Measurements from ENCODE around the gene ZNF423. TPM values are rescaled to one million over a fixed set of nuclear protein-coding genes. Genes with fewer than 3 reads are reported as not detected.

The ZNF423 gene
- total and polyA plus RNA-seq, 2 experiments from 2014 or later: 14.9 to 41.8 TPM

DNA sequence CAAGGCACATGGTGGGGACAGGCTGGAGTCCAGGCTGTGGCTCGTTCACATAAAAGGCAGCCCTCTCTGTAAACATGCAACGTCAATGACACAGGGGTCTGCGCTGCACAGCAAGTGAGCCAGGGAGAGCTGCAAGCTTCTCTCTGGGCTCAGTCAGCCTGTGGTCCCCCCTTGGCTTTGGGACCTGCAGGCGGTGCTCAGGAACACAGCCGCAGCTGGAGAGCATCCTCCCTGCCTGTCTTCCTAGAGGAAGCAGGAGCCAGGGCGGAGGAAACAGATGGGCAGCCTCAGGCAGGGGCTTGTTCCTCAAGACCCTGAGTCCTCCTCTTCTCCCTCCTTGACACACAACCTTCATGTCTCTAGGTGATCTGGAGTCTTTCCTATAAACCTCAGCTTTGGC is 254.3 kb downstream of the ZNF423 start:
- Histone ChIP-seq H3K27me3 (ENCODE audit: insufficient read depth) (no peaks in the 10 kb centered on the region), H3K27ac (ENCODE audit: low read depth) (no peak overlapping the region), H3K4me3 (no peak overlapping the region), H3F3A (replicated peaks; ENCODE audit: low read depth) (no peaks in the 10 kb centered on the region), H3K4me1 (ENCODE audit: insufficient read depth) (peaks cover 7% of the 10 kb centered on the region), H3K36me3 (ENCODE audit: insufficient read depth) (no peaks in the 10 kb centered on the region), H2AFZ (no peak overlapping the region), H4K20me1 (replicated peaks; ENCODE audit: insufficient read depth) (0 out of 2 replicates have a peak, but pooled peaks cover 3% of the 10 kb centered on the region), H3K9me2 (ENCODE audit: insufficient read depth) (no peaks in the 10 kb centered on the region), H3K4me2 (no peak overlapping the region), H3K79me2 (replicated peaks; ENCODE audit: insufficient read depth) (no peaks in the 10 kb centered on the region; the same call in 1 of the 2 replicates)
- Mint-ChIP-seq H3K27me3 (ENCODE audit: insufficient read depth, low read depth, poor library complexity) (peaks cover 8% of the 10 kb centered on the region), H3K4me3 (no peak overlapping the region), H3K27ac (no peak overlapping the region), H3K4me1 (peaks cover 36% of the 10 kb centered on the region), H3K36me3 (ENCODE audit: low read depth) (no peaks in the 10 kb centered on the region), H3K9me3 (no peaks in the 10 kb centered on the region)
- TF ChIP-seq, protein P1, sequence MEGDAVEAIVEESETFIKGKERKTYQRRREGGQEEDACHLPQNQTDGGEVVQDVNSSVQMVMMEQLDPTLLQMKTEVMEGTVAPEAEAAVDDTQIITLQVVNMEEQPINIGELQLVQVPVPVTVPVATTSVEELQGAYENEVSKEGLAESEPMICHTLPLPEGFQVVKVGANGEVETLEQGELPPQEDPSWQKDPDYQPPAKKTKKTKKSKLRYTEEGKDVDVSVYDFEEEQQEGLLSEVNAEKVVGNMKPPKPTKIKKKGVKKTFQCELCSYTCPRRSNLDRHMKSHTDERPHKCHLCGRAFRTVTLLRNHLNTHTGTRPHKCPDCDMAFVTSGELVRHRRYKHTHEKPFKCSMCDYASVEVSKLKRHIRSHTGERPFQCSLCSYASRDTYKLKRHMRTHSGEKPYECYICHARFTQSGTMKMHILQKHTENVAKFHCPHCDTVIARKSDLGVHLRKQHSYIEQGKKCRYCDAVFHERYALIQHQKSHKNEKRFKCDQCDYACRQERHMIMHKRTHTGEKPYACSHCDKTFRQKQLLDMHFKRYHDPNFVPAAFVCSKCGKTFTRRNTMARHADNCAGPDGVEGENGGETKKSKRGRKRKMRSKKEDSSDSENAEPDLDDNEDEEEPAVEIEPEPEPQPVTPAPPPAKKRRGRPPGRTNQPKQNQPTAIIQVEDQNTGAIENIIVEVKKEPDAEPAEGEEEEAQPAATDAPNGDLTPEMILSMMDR (conservative IDR thresholded peaks at IDR 0.05; ENCODE audit: low read depth in 2 of 2): no peak
- TF ChIP-seq EZH2 (IDR thresholded peaks at IDR 0.05; ENCODE audit: low read depth, unreplicated experiment) (no peak), ZNF331 (CRISPR knock-in tag; IDR thresholded peaks at IDR 0.05; ENCODE audit: low read depth) (no peak), STAT1 (IDR thresholded peaks at IDR 0.05; ENCODE audit: unreplicated experiment) (no peak), POLR2AphosphoS5 (IDR thresholded peaks at IDR 0.05; ENCODE audit: low read depth) (no peak), EZH2phosphoT487 (IDR thresholded peaks at IDR 0.05; ENCODE audit: unreplicated experiment) (no peak), NANOG (IDR thresholded peaks at IDR 0.05; ENCODE audit: borderline replicate concordance) (no peak), CREB1 (CRISPR knock-in tag; IDR thresholded peaks at IDR 0.05; ENCODE audit: low read depth) (no peak)
- TF ChIP-seq, protein P2, sequence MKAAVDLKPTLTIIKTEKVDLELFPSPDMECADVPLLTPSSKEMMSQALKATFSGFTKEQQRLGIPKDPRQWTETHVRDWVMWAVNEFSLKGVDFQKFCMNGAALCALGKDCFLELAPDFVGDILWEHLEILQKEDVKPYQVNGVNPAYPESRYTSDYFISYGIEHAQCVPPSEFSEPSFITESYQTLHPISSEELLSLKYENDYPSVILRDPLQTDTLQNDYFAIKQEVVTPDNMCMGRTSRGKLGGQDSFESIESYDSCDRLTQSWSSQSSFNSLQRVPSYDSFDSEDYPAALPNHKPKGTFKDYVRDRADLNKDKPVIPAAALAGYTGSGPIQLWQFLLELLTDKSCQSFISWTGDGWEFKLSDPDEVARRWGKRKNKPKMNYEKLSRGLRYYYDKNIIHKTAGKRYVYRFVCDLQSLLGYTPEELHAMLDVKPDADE (IDR thresholded peaks at IDR 0.05): no peak
- TF ChIP-seq, protein P3, sequence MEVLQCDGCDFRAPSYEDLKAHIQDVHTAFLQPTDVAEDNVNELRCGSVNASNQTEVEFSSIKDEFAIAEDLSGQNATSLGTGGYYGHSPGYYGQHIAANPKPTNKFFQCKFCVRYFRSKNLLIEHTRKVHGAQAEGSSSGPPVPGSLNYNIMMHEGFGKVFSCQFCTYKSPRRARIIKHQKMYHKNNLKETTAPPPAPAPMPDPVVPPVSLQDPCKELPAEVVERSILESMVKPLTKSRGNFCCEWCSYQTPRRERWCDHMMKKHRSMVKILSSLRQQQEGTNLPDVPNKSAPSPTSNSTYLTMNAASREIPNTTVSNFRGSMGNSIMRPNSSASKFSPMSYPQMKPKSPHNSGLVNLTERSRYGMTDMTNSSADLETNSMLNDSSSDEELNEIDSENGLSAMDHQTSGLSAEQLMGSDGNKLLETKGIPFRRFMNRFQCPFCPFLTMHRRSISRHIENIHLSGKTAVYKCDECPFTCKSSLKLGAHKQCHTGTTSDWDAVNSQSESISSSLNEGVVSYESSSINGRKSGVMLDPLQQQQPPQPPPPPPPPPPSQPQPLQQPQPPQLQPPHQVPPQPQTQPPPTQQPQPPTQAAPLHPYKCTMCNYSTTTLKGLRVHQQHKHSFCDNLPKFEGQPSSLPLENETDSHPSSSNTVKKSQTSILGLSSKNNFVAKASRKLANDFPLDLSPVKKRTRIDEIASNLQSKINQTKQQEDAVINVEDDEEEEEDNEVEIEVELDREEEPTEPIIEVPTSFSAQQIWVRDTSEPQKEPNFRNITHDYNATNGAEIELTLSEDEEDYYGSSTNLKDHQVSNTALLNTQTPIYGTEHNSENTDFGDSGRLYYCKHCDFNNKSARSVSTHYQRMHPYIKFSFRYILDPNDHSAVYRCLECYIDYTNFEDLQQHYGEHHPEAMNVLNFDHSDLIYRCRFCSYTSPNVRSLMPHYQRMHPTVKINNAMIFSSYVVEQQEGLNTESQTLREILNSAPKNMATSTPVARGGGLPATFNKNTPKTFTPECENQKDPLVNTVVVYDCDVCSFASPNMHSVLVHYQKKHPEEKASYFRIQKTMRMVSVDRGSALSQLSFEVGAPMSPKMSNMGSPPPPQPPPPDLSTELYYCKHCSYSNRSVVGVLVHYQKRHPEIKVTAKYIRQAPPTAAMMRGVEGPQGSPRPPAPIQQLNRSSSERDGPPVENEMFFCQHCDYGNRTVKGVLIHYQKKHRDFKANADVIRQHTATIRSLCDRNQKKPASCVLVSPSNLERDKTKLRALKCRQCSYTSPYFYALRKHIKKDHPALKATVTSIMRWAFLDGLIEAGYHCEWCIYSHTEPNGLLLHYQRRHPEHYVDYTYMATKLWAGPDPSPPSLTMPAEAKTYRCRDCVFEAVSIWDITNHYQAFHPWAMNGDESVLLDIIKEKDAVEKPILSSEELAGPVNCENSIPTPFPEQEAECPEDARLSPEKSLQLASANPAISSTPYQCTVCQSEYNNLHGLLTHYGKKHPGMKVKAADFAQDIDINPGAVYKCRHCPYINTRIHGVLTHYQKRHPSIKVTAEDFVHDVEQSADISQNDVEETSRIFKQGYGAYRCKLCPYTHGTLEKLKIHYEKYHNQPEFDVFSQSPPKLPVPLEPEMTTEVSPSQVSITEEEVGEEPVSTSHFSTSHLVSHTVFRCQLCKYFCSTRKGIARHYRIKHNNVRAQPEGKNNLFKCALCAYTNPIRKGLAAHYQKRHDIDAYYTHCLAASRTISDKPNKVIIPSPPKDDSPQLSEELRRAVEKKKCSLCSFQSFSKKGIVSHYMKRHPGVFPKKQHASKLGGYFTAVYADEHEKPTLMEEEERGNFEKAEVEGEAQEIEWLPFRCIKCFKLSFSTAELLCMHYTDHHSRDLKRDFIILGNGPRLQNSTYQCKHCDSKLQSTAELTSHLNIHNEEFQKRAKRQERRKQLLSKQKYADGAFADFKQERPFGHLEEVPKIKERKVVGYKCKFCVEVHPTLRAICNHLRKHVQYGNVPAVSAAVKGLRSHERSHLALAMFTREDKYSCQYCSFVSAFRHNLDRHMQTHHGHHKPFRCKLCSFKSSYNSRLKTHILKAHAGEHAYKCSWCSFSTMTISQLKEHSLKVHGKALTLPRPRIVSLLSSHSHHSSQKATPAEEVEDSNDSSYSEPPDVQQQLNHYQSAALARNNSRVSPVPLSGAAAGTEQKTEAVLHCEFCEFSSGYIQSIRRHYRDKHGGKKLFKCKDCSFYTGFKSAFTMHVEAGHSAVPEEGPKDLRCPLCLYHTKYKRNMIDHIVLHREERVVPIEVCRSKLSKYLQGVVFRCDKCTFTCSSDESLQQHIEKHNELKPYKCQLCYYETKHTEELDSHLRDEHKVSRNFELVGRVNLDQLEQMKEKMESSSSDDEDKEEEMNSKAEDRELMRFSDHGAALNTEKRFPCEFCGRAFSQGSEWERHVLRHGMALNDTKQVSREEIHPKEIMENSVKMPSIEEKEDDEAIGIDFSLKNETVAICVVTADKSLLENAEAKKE (CRISPR knock-in tag; IDR thresholded peaks at IDR 0.05): no peak
- TF ChIP-seq, protein P4, sequence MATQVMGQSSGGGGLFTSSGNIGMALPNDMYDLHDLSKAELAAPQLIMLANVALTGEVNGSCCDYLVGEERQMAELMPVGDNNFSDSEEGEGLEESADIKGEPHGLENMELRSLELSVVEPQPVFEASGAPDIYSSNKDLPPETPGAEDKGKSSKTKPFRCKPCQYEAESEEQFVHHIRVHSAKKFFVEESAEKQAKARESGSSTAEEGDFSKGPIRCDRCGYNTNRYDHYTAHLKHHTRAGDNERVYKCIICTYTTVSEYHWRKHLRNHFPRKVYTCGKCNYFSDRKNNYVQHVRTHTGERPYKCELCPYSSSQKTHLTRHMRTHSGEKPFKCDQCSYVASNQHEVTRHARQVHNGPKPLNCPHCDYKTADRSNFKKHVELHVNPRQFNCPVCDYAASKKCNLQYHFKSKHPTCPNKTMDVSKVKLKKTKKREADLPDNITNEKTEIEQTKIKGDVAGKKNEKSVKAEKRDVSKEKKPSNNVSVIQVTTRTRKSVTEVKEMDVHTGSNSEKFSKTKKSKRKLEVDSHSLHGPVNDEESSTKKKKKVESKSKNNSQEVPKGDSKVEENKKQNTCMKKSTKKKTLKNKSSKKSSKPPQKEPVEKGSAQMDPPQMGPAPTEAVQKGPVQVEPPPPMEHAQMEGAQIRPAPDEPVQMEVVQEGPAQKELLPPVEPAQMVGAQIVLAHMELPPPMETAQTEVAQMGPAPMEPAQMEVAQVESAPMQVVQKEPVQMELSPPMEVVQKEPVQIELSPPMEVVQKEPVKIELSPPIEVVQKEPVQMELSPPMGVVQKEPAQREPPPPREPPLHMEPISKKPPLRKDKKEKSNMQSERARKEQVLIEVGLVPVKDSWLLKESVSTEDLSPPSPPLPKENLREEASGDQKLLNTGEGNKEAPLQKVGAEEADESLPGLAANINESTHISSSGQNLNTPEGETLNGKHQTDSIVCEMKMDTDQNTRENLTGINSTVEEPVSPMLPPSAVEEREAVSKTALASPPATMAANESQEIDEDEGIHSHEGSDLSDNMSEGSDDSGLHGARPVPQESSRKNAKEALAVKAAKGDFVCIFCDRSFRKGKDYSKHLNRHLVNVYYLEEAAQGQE (IDR thresholded peaks at IDR 0.05; ENCODE audit: unreplicated experiment): no peak
- DNase-seq (ENCODE audit: low spot score) (no peak), ATAC-seq (no peak)
